Prostate gland (tissue), 2 donors: ENCODE measurements around the gene SCN7A. TPM values are rescaled to one million over a fixed set of nuclear protein-coding genes. Genes with fewer than 3 reads are reported as not detected.

ENCODE experiments used
- DNase-seq: peaks from one replicate; pipeline ENCODE4 v3.0.0-alpha.2; 2019; ENCODE audit warnings: low spot score
- H3K27ac ChIP-seq, 2 donors: fragments of 200-600 bp; sonication (generic); 2 replicates each; pipeline ENCODE4 v1.5.1; 2017 to 2019
- H3K27me3 ChIP-seq: fragments of 200-600 bp; sonication (generic); replicated peaks from 2 replicates; pipeline ENCODE4 v1.5.1; 2019; ENCODE audit not compliant: insufficient read depth
- H3K36me3 ChIP-seq, 2 donors: fragments of 200-600 bp; sonication (generic); 1 replicate in 1 of 2; 2 replicates in 1 of 2; pipeline versions ENCODE4 v1.5.1 to v1.8.1; 2017 to 2019
- H3K4me1 ChIP-seq: fragments of 200-600 bp; sonication (generic); replicated peaks from 2 replicates; pipeline ENCODE4 v1.5.1; 2019
- H3K4me3 ChIP-seq, 2 donors: fragments of 200-600 bp; sonication (generic); 2 replicates each; pipeline ENCODE4 v1.5.1; 2017 to 2019
- H3K9me3 ChIP-seq: fragments of 200-600 bp; sonication (generic); 2 replicates; pipeline ENCODE4 v1.5.1; 2017
- POLR2A ChIP-seq: fragments of 450-650 bp; IDR thresholded peaks from one replicate; pipeline ENCODE4 v1.6.1; 2016; ENCODE audit warnings: antibody characterized with exemption, mild to moderate bottlenecking
- POLR2AphosphoS5 ChIP-seq: sonication (generic); formaldehyde crosslinking; IDR thresholded peaks from one replicate; pipeline ENCODE4 v1.6.1; 2017; ENCODE audit warnings: antibody characterized with exemption
- WGBS: methylation state at CpG from one replicate; pipeline ENCODE4 v1.1.5; 2018; 5-methylcytosine and 5-hydroxymethylcytosine counted together
- intact Hi-C: fragments of 100-400 bp; cut with DNase I; formaldehyde crosslinking; loops from one replicate; pipeline ENCODE4 v1.14.2; 2022
- total RNA-seq, 2 donors: library from RNA; depleted of rRNA; stranded (reverse); fragments of >200 nt; gene quantifications; one replicate each; pipeline ENCODE4 v1.1.0, GENCODE V29; 2016
- TF ChIP-seq, protein P1 (sequence below), 4 experiments: fragments of 200-600 bp in 2 of 4; fragments of 450-650 bp in 2 of 4; sonication (generic) in 2 of 4; IDR thresholded peaks; 1 replicate in 3 of 4; 2 replicates in 1 of 4; pipeline ENCODE4 v1.5.1; 2016 to 2019; ENCODE audit warnings: antibody characterized with exemption in 4 of 4, mild to moderate bottlenecking in 2 of 4, moderate library complexity in 2 of 4

SCN7A gene
- total RNA-seq, 2 donors from 2014 or later = 6.3 to 16.5 TPM

DNA sequence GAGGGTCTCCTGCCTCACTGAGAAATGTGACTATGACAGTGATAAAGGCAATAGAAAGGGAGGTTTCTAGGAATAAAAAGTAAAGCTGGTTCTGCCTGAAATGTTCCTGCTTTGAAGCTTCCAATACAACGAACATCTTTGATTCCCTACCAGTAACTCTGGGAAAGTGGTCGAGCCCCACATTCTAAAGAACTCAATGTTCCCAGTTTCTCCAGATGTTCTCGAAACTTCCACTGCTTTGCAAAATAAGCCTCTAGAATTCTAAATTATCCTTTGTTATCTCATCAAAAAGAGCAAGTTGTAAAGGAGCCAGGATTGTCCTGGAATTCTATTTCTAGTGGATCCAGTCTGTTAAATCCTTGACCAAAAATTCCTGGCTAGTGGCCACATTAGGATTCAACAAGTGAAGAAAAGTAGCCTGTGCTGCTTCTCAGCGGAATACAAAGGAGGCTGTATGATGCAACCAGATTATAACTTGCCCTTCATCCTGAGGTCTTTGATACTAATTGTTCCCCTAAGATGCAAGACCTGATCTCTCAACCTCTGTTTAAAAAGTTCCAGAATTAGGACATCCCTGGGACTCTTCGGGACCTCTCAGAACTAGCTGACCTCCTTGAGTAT lies 8.4 kb downstream of the SCN7A start:
- H3K4me3 ChIP-seq = no peak overlapping the region
- DNase-seq = no peak
- no peaks in the 10 kb centered on the region for H3K27me3 ChIP-seq

DNA sequence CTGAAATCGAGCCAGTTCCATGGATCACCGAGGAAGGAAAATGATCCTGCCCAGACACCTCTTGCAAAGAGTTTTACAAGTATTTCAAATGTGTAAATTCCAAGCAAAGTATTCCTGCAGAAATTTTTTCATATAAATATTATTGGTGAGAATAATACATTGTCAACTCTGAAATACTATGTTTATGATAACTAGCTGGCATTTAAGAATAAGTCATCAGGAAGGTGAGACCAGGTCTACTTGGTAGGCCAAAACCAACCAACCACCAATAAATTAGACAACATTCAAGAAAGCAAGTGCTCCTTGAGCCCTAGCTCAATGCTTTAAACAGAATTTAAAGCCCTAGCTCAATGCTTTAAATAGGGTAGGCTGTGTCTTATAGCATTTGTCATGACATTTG lies 21.7 kb downstream of the SCN7A start:
- H3K4me3 ChIP-seq = no peak overlapping the region
- H3K36me3 ChIP-seq = no peaks in the 10 kb centered on the region
- no peaks in the 10 kb centered on the region for H3K27me3 ChIP-seq
- no peaks in the 10 kb centered on the region for H3K9me3 ChIP-seq
- WGBS = 90% methylated on average over 2 of the region's 2 CpGs
- no peaks in the 10 kb centered on the region for H3K4me1 ChIP-seq
- no peak overlapping the region for H3K27ac ChIP-seq
- DNase-seq = no peak
- no peak for TF ChIP-seq POLR2A
- TF ChIP-seq, protein P1, sequence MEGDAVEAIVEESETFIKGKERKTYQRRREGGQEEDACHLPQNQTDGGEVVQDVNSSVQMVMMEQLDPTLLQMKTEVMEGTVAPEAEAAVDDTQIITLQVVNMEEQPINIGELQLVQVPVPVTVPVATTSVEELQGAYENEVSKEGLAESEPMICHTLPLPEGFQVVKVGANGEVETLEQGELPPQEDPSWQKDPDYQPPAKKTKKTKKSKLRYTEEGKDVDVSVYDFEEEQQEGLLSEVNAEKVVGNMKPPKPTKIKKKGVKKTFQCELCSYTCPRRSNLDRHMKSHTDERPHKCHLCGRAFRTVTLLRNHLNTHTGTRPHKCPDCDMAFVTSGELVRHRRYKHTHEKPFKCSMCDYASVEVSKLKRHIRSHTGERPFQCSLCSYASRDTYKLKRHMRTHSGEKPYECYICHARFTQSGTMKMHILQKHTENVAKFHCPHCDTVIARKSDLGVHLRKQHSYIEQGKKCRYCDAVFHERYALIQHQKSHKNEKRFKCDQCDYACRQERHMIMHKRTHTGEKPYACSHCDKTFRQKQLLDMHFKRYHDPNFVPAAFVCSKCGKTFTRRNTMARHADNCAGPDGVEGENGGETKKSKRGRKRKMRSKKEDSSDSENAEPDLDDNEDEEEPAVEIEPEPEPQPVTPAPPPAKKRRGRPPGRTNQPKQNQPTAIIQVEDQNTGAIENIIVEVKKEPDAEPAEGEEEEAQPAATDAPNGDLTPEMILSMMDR (IDR thresholded peaks at IDR 0.05) = no peak
- TF ChIP-seq POLR2AphosphoS5 = no peak
- intact Hi-C loops = no loop called here

More for the DNA sequence above, 8.4 kb downstream of the SCN7A start:
- H3K4me1 ChIP-seq = no peaks in the 10 kb centered on the region
- no peak for TF ChIP-seq POLR2A
- TF ChIP-seq, protein P1 (IDR thresholded peaks at IDR 0.05) = no peak
- TF ChIP-seq POLR2AphosphoS5 = no peak
- intact Hi-C loops = no loop called here
- no peak overlapping the region for H3K27ac ChIP-seq
- whole genome bisulfite sequencing = 62% methylated on average over 5 of the region's 5 CpGs
- no peaks in the 10 kb centered on the region for H3K36me3 ChIP-seq
- H3K9me3 ChIP-seq = no peaks in the 10 kb centered on the region

DNA sequence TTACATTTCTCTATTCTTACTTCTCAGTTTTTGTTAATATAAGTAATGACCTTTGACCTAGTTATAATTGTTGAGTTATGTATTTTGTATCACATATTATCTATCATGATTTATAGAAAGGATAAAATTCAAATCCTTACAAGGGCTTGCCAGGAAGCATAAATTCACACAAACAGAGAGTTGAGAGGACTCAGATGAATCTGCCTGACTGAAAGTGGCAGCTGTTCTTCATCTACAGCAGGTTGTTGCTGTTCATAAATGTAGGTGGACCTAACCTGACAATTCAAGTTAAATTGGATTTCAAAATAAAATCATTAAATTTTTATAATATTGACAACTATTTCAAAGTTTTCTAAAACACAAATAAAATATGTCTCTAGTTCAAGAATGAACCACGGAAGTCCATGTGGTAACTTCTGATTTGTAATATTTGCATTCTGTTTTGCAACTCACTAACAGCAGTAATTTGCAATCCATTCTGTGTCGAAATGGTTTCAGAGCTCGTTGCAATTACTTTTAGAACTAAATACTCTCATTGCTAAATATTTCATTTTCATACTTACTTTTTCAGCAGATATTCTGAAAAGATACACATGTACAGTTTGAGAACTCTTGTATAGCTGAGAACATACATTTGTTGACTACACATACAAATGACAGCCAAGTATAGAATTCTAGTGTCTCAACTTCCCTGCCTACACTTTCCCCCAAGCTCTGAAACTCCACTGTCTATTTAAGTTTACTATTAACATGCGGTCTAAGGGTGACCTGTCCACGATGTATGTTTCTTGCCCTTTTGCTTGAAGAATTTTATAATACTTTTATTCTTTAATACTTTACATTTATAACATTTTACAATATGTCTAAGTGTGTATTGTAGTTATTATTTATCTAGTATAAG lies 25.7 kb downstream of the SCN7A start:
- no peaks in the 10 kb centered on the region for H3K27me3 ChIP-seq
- H3K4me3 ChIP-seq = no peak overlapping the region
- intact Hi-C loops = no loop called here
- TF ChIP-seq POLR2AphosphoS5 = no peak
- TF ChIP-seq POLR2A = no peak
- TF ChIP-seq, protein P1 (IDR thresholded peaks at IDR 0.05) = no peak
- 73% methylated on average over 5 of the region's 5 CpGs for WGBS
- H3K9me3 ChIP-seq = no peaks in the 10 kb centered on the region
- no peak for DNase-seq
- no peak overlapping the region for H3K27ac ChIP-seq
- H3K36me3 ChIP-seq = no peaks in the 10 kb centered on the region
- H3K4me1 ChIP-seq = no peaks in the 10 kb centered on the region

DNA sequence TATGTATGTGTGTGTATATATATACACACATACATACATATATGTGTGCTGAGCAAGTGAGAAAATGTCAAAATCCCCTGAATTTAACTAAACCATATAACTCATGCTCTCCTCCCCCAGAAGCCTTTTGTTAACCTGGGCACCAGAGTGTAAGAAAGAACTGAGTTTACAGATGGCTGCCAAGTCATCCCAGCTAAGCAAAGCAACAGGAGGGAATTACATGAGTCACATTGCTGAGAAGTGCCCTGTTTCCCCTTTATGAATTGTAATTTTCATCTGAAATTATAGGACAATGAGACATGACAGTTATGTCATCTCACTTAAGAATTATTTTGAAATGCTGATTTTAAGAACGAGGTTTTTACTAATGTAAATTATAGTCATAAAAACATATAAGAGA lies 29.9 kb downstream of the SCN7A start:
- H3K36me3 ChIP-seq = no peaks in the 10 kb centered on the region
- no peak for DNase-seq
- no peaks in the 10 kb centered on the region for H3K9me3 ChIP-seq
- 94% methylated on average over 1 of the region's 1 CpG for WGBS
- H3K4me1 ChIP-seq = no peaks in the 10 kb centered on the region
- H3K27ac ChIP-seq = no peak overlapping the region
- intact Hi-C loops = no loop called here
- no peak overlapping the region for H3K4me3 ChIP-seq
- TF ChIP-seq POLR2AphosphoS5 (no peak), POLR2A (no peak)
- TF ChIP-seq, protein P1 (IDR thresholded peaks at IDR 0.05) = no peak
- no peaks in the 10 kb centered on the region for H3K27me3 ChIP-seq
